Activated naive CD8-positive, alpha-beta T cell treated with anti-CD3 and anti-CD28 coated beads, Interleukin-2, amount 10 ng/mL, durations not matched to agents 7 days and 5 days (primary cell): ENCODE results near the gene MROH2A. TPM values are rescaled to one million over a fixed set of nuclear protein-coding genes. Genes with fewer than 3 reads are reported as not detected.

ENCODE experiments used
- ATAC-seq: fragments of 150-1000 bp; cut with Tn5 transposase; one replicate; pipeline ENCODE4 v1.10.0; 2021; ENCODE audit warnings: low read depth, moderate library complexity
- POLR2A ChIA-PET: fragments of 350-600 bp; sonication (Branson Sonifier 250); formaldehyde crosslinking; loops from one replicate; lab custom pipeline; 2021; ENCODE audit warnings: antibody characterized with exemption; lab: Charles Lee
- DNase-seq: peaks from one replicate; pipeline ENCODE4 v3.0.0; 2021
- H3K27ac Mint-ChIP-seq: one replicate; pipeline ENCODE4 v1.8.0; 2022; ENCODE audit warnings: mild to moderate bottlenecking, mixed read lengths
- H3K27me3 Mint-ChIP-seq: one replicate; pipeline ENCODE4 v1.8.0; 2022; ENCODE audit warnings: mild to moderate bottlenecking, moderate library complexity, mixed read lengths
- H3K36me3 Mint-ChIP-seq: one replicate; pipeline ENCODE4 v1.8.0; 2021; ENCODE audit warnings: mild to moderate bottlenecking, mixed read lengths
- H3K4me1 Mint-ChIP-seq: one replicate; pipeline ENCODE4 v1.8.0; 2021; ENCODE audit warnings: mixed read lengths
- H3K4me3 Mint-ChIP-seq: one replicate; pipeline ENCODE4 v1.8.0; 2022; ENCODE audit warnings: mild to moderate bottlenecking, moderate library complexity, mixed read lengths
- H3K9me3 Mint-ChIP-seq: one replicate; pipeline ENCODE4 v1.8.0; 2021; ENCODE audit warnings: mixed read lengths
- total RNA-seq, 2 experiments: library from RNA; stranded (reverse); gene quantifications; one replicate each; pipeline ENCODE4 v1.2.3, GENCODE V29; 2021

The MROH2A gene
- total RNA-seq, 2 experiments from 2014 or later: not detected

GRCh38 chr2:233772583-233772982 is 5.5 kb upstream of the MROH2A start:
- Mint-ChIP-seq H3K4me1 (no peaks in the 10 kb centered on the region), H3K27me3 (peaks cover 3% of the 10 kb centered on the region), H3K36me3 (no peaks in the 10 kb centered on the region), H3K9me3 (no peaks in the 10 kb centered on the region), H3K27ac (no peak overlapping the region), H3K4me3 (no peak overlapping the region)
- DNase-seq (no peak), ATAC-seq (no peak)
- POLR2A ChIA-PET: no interaction called here

DNA sequence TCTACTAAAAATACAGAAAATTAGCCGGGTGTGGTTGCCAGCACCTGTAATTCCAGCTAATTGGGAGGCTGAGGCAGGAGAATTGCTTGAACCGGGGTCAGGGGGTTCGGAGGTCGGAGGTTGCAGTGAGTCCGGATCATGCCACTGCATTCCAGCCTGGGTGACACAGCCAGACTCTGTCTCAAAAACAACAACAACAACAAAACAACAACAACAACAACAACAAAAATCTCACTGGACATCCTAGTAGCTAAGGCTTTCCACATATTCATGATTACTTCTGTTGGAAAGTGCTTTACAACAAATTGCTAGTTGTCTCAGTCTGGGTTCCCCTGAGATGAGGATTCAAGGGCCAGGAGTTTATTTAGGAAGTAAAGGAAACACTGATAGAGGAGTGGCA is 4.3 kb upstream of the MROH2A start:
- ATAC-seq (no peak), DNase-seq (no peak)
- Mint-ChIP-seq H3K9me3 (no peaks in the 10 kb centered on the region), H3K36me3 (no peaks in the 10 kb centered on the region), H3K27me3 (no peaks in the 10 kb centered on the region), H3K4me3 (no peak overlapping the region), H3K4me1 (no peaks in the 10 kb centered on the region), H3K27ac (no peak overlapping the region)
- POLR2A ChIA-PET: no interaction called here

- ATAC-seq (no peak), DNase-seq (no peak)
- Mint-ChIP-seq H3K4me3 (no peak overlapping the region), H3K27me3 (no peaks in the 10 kb centered on the region), H3K4me1 (no peaks in the 10 kb centered on the region), H3K36me3 (no peaks in the 10 kb centered on the region), H3K27ac (no peak overlapping the region), H3K9me3 (no peaks in the 10 kb centered on the region)
- POLR2A ChIA-PET: interaction anchor here (0.7 kb wide), 1 partner anchor 192 kb away, joined by 4 read pairs; no protein-coding TSS in a partner anchor
Observed at GRCh38 chr2:233775414-233775813, 2.7 kb upstream of the MROH2A start.

DNA sequence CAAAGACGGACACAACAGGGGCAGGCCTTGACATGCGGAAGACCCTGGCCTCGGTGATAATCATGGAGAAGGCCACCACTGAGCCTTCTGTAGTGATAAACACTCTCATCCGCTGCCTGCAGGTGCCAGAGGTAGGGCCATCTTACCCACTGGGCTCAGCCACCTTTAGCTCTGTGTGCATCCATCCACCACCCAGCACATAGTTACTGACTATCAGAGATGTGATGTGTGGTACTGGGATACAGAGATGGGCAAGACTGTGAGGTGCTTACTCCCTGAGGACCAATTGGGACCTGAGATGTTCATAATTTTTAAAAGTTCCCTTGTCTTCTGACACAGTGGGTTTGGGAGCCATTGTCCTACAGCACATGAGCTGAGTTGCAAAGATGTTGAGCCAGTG is 1.6 kb downstream of the MROH2A start:
- H3K27me3 Mint-ChIP-seq: peaks cover 11% of the 10 kb centered on the region
- no peaks in the 10 kb centered on the region for H3K36me3 Mint-ChIP-seq
- H3K27ac Mint-ChIP-seq: no peak overlapping the region
- POLR2A ChIA-PET: no interaction called here
- no peak overlapping the region for H3K4me3 Mint-ChIP-seq
- no peaks in the 10 kb centered on the region for H3K4me1 Mint-ChIP-seq
- DNase-seq: no peak
- ATAC-seq: no peak
- H3K9me3 Mint-ChIP-seq: no peaks in the 10 kb centered on the region

- Mint-ChIP-seq H3K27ac (no peak overlapping the region), H3K4me1 (no peaks in the 10 kb centered on the region), H3K4me3 (no peak overlapping the region), H3K36me3 (no peaks in the 10 kb centered on the region), H3K9me3 (no peaks in the 10 kb centered on the region), H3K27me3 (peaks cover 11% of the 10 kb centered on the region)
- DNase-seq (no peak), ATAC-seq (no peak)
- POLR2A ChIA-PET: no interaction called here
Observed at GRCh38 chr2:233780771-233781170, 2.6 kb downstream of the MROH2A start.

DNA sequence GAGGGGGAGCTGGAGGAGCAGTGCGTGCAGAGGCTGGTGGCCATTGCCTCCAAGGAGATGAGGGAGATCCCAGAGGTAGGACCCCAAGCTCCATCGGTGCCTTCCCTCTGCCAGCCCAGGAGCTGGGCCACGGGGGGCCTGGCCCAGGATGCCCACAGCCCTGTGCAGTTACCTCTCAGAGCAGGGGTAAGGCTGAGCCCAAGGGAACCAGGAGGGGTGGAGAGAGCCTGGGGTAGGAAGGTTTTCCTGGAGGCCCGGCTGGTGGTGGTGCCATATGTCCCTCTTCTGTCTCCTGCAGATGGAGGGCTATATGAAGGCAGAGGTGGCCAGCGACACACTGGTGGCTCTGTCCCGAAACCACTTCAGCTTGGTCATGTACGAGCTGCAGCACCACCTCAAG is 11.4 kb downstream of the MROH2A start:
- Mint-ChIP-seq H3K36me3 (no peaks in the 10 kb centered on the region), H3K4me3 (no peak overlapping the region), H3K4me1 (no peaks in the 10 kb centered on the region), H3K9me3 (peaks cover 4% of the 10 kb centered on the region), H3K27ac (no peak overlapping the region), H3K27me3 (peaks cover 4% of the 10 kb centered on the region)
- no peak for ATAC-seq
- no peak for DNase-seq
- POLR2A ChIA-PET: no interaction called here

DNA sequence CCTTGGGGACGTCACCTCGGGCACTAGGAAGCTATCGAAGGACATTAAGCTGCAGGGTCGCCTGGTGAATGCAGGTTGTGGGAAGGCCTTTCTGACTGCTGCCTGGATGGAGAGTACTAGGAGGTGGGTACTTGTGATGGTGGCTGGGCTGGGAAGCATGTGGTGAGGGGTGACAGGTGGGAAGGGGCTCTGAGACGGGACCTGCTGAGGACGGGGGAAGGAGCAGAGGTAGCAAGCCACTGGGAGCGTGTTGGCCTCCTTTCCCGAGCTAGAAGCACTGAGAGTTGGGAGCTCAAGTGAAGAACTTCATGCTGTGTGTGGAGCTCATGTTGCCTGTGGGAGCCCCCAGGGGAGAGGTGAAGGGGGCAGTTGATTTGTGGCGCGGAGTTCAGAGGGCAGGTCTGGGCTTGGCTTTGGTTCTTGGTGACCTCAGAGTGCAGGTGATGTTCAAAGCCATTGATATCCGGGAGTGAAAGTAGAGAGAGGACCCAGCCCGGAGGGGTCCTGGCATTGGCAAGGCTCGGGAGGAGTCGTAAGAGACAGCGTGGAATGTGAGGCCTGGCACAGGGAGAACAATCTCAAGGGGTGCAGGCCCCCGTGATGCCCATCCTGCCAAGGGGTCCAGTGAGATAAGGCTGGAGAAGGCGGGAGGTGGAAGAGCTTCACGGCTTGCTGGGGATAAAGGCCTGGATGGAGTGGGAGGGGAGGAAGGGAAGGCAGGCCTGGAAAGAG is 13.2 kb downstream of the MROH2A start:
- H3K4me3 Mint-ChIP-seq: no peak overlapping the region
- H3K27me3 Mint-ChIP-seq: peaks cover under 1% of the 10 kb centered on the region
- H3K27ac Mint-ChIP-seq: no peak overlapping the region
- peaks cover 2% of the 10 kb centered on the region for H3K9me3 Mint-ChIP-seq
- no peaks in the 10 kb centered on the region for H3K36me3 Mint-ChIP-seq
- ATAC-seq (no peak), DNase-seq (no peak)
- H3K4me1 Mint-ChIP-seq: no peaks in the 10 kb centered on the region
- POLR2A ChIA-PET: no interaction called here

DNA sequence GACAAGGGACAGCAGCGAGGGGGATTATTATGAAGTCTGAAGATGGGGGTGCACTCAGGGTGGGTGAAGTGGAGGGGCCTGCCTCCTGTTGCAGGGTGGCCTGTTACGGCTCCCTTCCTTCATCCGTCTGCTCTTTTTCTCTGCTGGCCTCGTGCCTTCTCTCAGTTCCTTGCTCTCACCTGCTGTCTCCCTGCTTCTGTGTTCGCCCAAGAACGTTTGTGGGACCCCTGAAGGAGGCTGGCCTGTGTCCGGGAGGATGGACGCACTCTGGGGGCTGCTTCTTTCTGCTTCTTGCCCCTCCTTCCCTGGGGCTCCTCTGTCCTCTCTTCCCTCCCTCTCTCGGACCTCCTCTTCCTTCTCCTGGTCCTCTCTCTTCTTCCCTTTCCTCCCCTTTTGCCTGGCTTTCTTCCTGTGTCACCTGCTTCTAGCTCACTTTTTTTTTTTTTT is 13.8 kb downstream of the MROH2A start:
- ATAC-seq: no peak
- Mint-ChIP-seq H3K9me3 (no peaks in the 10 kb centered on the region), H3K4me3 (no peak overlapping the region), H3K36me3 (no peaks in the 10 kb centered on the region), H3K27ac (no peak overlapping the region), H3K4me1 (no peaks in the 10 kb centered on the region), H3K27me3 (no peaks in the 10 kb centered on the region)
- no peak for DNase-seq
- POLR2A ChIA-PET: no interaction called here

DNA sequence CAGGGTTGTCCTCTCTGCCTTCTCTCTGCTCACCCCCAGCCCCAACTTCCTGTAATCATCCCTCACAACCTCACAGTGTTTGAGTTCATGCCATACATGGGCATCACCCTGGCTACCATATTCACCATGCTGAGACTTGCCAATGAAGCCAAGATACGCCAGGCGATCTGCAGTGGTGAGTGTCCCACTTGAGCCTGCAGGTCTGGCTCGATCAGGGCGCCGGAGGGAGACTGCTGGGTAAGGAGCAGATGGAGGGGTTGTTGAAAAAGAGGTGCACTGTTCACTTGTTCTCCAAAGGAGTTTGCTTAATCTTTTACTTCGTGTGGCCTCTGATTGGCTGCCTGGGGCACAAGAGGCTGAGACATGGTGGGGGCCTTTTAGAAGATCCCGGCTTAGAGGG is 14.6 kb downstream of the MROH2A start:
- H3K27me3 Mint-ChIP-seq: peaks cover 2% of the 10 kb centered on the region
- POLR2A ChIA-PET: no interaction called here
- H3K4me3 Mint-ChIP-seq: no peak overlapping the region
- H3K4me1 Mint-ChIP-seq: no peaks in the 10 kb centered on the region
- H3K36me3 Mint-ChIP-seq: no peaks in the 10 kb centered on the region
- DNase-seq: no peak
- no peak overlapping the region for H3K27ac Mint-ChIP-seq
- no peak for ATAC-seq
- no peaks in the 10 kb centered on the region for H3K9me3 Mint-ChIP-seq

DNA sequence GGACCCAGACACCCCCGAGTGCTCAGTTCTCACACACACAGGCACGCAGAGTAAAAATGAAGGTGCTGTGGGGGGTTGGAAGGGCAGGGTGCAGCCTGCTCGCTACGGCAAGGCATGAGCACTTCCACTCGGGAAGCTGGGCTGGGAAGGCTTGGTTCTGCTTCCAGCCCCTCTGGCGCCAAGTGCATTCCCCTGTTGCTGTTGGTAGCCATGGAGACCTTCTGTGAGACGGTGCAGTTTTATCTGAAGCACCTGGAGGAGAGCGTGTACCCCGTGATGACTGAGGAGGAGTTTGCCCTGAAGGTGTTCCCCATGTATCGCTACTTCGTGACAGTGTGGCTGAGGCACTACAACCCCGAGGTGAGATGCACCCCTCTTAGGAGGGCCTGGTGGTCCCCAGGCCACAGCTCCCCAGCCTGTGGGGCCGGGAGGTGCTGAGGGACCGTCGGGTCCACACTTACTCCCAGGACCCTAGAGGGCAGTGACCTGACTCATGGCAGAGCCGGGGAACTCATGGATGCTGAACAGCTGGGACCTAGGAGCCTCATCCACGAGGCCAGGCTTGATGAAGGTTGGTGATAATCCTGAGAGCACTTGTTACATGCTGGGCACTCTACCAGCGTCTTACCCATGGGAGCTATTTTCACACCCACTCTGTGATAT is 15.5 kb downstream of the MROH2A start:
- no peak overlapping the region for H3K27ac Mint-ChIP-seq
- H3K27me3 Mint-ChIP-seq: peaks cover 7% of the 10 kb centered on the region
- no peaks in the 10 kb centered on the region for H3K36me3 Mint-ChIP-seq
- ATAC-seq: no peak
- DNase-seq: no peak
- H3K9me3 Mint-ChIP-seq: no peaks in the 10 kb centered on the region
- H3K4me1 Mint-ChIP-seq: no peaks in the 10 kb centered on the region
- H3K4me3 Mint-ChIP-seq: no peak overlapping the region
- POLR2A ChIA-PET: no interaction called here

DNA sequence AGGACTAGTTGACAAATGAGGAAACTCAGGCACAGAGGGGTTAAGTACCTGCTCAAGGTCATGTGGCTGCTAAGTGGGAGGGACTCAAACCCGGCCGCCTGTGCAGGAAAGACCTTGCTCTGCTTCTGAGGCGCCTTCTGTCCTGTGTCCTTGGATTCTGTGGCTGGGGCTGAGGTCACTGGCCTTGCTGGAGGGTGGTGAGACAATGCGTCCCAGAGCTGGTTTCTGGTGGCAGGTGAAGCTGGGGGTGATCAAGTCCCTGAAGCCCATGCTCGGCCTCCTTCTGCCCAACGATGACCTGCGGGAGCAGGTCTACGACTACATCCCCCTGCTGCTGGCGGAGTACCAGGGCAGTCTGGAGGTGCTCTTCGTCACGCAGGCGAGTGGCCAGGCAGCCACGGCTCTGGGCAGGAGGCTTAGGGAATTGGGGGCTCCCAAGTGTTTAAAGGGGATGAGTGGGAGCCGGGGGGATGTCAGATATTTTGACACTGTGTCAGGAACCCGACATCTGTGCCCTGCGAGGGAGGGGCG is 16.1 kb downstream of the MROH2A start:
- DNase-seq (no peak), ATAC-seq (no peak)
- H3K27me3 Mint-ChIP-seq: peaks cover 9% of the 10 kb centered on the region
- POLR2A ChIA-PET: no interaction called here
- H3K36me3 Mint-ChIP-seq: no peaks in the 10 kb centered on the region
- H3K9me3 Mint-ChIP-seq: no peaks in the 10 kb centered on the region
- no peaks in the 10 kb centered on the region for H3K4me1 Mint-ChIP-seq
- H3K27ac Mint-ChIP-seq: no peak overlapping the region
- H3K4me3 Mint-ChIP-seq: no peak overlapping the region

GRCh38 chr2:233795735-233796171 is 17.6 kb downstream of the MROH2A start:
- DNase-seq: no peak
- POLR2A ChIA-PET: no interaction called here
- Mint-ChIP-seq H3K4me3 (no peak overlapping the region), H3K27me3 (peaks cover 9% of the 10 kb centered on the region), H3K4me1 (peaks cover 4% of the 10 kb centered on the region), H3K27ac (no peak overlapping the region), H3K9me3 (no peaks in the 10 kb centered on the region), H3K36me3 (no peaks in the 10 kb centered on the region)
- no peak for ATAC-seq

GRCh38 chr2:233796254-233796653 is 18.1 kb downstream of the MROH2A start:
- peaks cover 9% of the 10 kb centered on the region for H3K27me3 Mint-ChIP-seq
- no peaks in the 10 kb centered on the region for H3K9me3 Mint-ChIP-seq
- H3K4me3 Mint-ChIP-seq: no peak overlapping the region
- DNase-seq (no peak), ATAC-seq (no peak)
- no peak overlapping the region for H3K27ac Mint-ChIP-seq
- POLR2A ChIA-PET: no interaction called here
- H3K36me3 Mint-ChIP-seq: no peaks in the 10 kb centered on the region
- H3K4me1 Mint-ChIP-seq: peaks cover 6% of the 10 kb centered on the region
